SKM-1 treated with dmso at 0.1 percent for 144 hours (cell line): ENCODE measurements around the gene CUEDC1.
A peak's percentile ranks its signal among the peaks of the same experiment; 100 is the strongest.

ENCODE experiments used
- DNase-seq: peaks from one replicate; lab custom pipeline; 2025; ENCODE audit not compliant: unreplicated experiment; lab: John Stamatoyannopoulos, UW

The CUEDC1 gene

GRCh38 chr17:57955183-57955931 lies at the start of gene CUEDC1:
CUEDC1 (minus strand) TSS chr17:57955412; CDS start chr17:57885564, 69,848 bp downstream.
- peak; percentile 38 for DNase-seq

GRCh38 chr17:58004060-58004459 lies 48.8 kb upstream of the CUEDC1 start:
- no peak for DNase-seq

- no peak for DNase-seq
Measured at GRCh38 chr17:58002973-58003372, 47.8 kb upstream of the CUEDC1 start.

GRCh38 chr17:58002154-58002948 lies 47.1 kb upstream of the CUEDC1 start:
- DNase-seq = no peak

- no peak for DNase-seq
Measured at GRCh38 chr17:58001461-58002124, 46.4 kb upstream of the CUEDC1 start.

- peak; percentile 58 for DNase-seq
Measured at GRCh38 chr17:57999496-58000017, 44.3 kb upstream of the CUEDC1 start.

GRCh38 chr17:57999010-57999495 lies 43.8 kb upstream of the CUEDC1 start:
- no peak for DNase-seq

- DNase-seq = no peak
Measured at GRCh38 chr17:57997085-57997809, 42.0 kb upstream of the CUEDC1 start.

GRCh38 chr17:57995076-57995956 lies 40.1 kb upstream of the CUEDC1 start:
- peak; percentile 84 for DNase-seq

- DNase-seq = no peak
Measured at GRCh38 chr17:57994436-57994835, 39.2 kb upstream of the CUEDC1 start.

- DNase-seq = peak; percentile 45
Measured at GRCh38 chr17:57993471-57994365, 38.5 kb upstream of the CUEDC1 start.

- no peak for DNase-seq
Measured at GRCh38 chr17:57991537-57991936, 36.3 kb upstream of the CUEDC1 start.

- DNase-seq = no peak
Measured at GRCh38 chr17:57990037-57990436, 34.8 kb upstream of the CUEDC1 start.

GRCh38 chr17:57988301-57989250 lies 33.4 kb upstream of the CUEDC1 start:
- DNase-seq = peak; percentile 59

- peak; percentile 56 for DNase-seq
Measured at GRCh38 chr17:57987581-57988300, 32.5 kb upstream of the CUEDC1 start, which contains the start of gene VEZF1. VEZF1 (minus strand) TSS chr17:57988254; CDS start chr17:57988111, 143 bp downstream.

- no peak for DNase-seq
Measured at GRCh38 chr17:57986841-57987580, 31.8 kb upstream of the CUEDC1 start.
